HepG2 (cell line): ENCODE measurements around the gene MAGEA9.

Source experiments
- CEBPB ChIP-seq: IDR thresholded peaks from 2 replicates; pipeline ENCODE4 v1.6.1; 2011; ENCODE audit warnings: low read depth, low read length, improper control_type of control experiment, borderline replicate concordance
- MAX ChIP-seq: IDR thresholded peaks from 2 replicates; pipeline ENCODE4 v1.6.1; 2012; ENCODE audit warnings: inconsistent platforms
- SMC3 ChIP-seq: IDR thresholded peaks from 2 replicates; pipeline ENCODE4 v1.6.1; 2011; ENCODE audit warnings: low read length, improper control_type of control experiment
- TBL1XR1 ChIP-seq: fragments of 150-350 bp; IDR thresholded peaks from 2 replicates; pipeline ENCODE4 v1.6.1; 2014; ENCODE audit warnings: borderline replicate concordance, low read length; ENCODE audit not compliant: partially characterized antibody

- TF ChIP-seq CEBPB, result no peak
- TF ChIP-seq MAX, result no peak
- TF ChIP-seq TBL1XR1, result no peak
- no peak for TF ChIP-seq SMC3
These were observed 22.4 kb downstream of the MAGEA9 start for GRCh38 chrX:149804102-149804501.
